Activated CD4-positive, alpha-beta T cell treated with anti-CD3 and anti-CD28 coated beads, Interleukin-2, amount 50 U/mL, for 4 hours (primary cell): ENCODE results near the gene TJAP1.
"Not testable (repeated sequence)": the region's sequence is repeated elsewhere in the genome, so short reads cannot be mapped to it uniquely, and the experiment has no call there.

Experiments used
- DNase-seq, 2 experiments: peaks; one replicate each; pipeline ENCODE4 v3.0.0-alpha.2; 2020

TJAP1 gene

DNA sequence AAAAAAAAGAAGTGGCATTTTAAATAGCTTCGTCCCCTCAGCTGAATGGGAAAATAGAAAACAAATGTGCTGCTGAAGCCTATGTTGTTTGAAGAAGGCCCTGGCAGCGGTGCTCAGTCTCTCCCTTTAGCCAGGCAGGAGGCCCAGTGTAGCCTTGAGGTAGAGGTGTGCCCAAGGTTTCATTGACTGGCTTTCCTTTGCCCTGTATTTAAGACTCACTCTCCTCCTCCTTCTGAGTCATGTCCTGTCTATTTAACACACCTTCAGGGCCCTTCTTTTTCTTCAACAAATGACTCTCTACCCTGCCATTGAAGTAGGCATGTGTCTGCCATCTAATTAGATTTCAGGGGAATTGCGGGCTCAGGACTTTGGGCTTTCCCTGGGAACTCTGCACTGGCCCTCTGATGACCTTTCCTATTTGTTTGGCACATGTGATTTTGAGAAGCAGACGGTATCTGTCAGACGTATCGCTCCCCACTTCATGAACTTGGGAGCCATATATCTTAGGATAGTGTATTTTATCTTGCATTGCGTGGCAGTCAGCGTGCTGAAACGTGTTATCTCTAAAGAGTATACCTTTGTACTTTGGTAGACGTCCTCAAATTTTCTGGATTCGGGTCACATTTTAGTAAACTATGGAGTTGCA is 4.3 kb downstream of the TJAP1 start:
- DNase-seq, result no peak

GRCh38 chr6:43488667-43489276 is 11.4 kb downstream of the TJAP1 start:
- no peak for DNase-seq

DNA sequence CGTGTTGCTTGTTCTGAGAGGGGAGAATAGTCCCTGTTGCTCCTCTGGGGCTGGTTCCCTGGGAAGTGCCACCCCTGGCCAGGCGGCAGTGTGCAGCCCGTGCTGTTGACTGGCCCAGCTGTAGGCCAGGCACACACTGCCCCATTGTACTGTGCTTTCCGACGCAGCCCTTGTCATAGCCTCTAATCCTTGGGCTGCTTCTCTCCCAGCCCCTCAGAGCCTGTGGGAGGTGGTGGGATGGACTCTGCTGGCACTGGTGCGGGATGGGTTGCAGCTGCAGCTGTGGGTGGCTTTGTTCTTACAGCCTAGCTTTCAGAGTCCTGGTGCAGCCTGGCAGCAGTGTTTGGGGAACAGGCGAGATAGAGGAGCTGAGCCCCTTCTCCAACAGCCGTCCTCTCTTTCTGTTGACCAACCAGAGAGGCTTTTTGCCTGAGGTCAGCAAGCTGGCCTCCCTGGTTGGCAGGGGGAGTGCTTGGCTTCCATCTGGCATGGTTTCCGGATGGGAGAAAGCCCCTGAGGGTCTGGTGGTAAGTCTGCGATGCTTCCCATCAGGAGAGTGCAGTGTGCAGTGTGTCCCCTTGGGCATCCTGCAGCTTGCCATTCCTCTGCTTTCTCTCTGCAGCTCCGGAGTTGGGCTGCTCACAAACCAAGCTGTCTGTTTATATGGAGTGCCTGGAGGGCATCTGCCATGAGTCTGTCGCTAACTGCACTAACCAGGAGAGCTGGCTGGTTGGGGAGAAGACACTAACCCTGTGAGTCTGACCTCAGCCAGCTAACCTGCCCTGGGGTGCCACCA is 12.1 kb downstream of the TJAP1 start:
- DNase-seq, result no peak

DNA sequence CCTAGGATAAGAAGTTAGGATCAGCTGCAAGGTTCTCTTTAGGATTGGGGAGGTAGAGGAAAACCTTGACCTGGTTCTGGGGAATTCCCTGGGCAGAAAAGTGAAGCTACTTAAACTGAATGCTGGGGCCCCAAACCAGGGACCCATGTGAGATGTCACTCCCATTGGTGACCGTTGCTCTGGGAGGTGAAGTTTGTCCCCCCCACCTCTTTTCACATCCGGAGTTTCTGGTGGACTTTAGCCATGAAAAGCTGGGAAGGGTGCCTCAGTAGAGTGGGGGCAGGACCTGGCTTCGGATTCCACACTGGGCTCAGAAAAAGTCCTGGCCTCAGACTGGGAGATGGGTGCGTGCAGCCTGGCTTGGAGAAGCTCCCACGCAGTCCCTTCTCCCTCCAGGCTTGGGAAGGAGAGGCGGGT is 13.2 kb downstream of the TJAP1 start:
- no peak for DNase-seq

DNA sequence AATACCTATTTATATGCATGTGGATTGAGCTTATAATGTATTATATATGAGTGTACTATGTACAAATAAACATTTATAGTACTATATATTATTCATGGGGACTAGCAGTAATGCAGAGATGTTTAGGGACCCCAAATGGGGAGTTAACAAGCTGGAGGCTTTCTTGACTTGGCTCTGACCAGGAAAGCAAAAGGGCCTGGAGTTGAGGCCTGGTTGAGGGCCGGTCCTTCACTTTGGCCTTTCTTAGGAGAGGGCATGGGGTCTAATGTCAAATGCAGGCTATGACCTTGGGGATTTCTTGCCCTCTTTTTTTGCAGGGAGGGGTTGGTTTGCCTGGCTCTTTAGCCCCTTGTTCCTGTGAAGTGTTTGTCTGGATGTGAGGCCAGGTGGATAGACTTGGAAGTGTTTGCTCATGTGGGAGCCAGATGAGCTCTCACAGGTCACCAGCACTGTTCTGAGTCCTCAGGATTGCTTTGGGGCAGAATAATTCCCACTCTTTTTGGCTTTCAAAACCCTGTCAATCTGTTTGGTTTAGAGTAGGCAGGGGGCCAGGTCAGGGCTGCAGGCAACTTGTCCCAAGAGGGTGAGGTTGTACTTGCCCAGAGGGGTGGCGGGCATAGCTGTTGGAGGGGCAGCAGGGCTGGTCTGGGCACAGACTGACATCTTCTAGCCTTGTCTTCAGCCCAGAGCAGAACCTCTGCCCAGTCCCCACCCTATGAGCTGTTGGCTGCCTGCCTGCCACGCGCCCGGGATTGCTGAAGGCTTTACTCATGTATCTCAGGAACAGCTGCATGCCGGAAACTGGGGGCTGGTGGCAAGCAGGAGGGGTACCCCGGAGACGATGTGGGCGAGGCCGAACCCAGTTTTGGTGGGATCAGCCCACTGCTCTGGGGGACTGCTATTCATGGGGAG is 14.6 kb downstream of the TJAP1 start:
- DNase-seq, result no peak

DNA sequence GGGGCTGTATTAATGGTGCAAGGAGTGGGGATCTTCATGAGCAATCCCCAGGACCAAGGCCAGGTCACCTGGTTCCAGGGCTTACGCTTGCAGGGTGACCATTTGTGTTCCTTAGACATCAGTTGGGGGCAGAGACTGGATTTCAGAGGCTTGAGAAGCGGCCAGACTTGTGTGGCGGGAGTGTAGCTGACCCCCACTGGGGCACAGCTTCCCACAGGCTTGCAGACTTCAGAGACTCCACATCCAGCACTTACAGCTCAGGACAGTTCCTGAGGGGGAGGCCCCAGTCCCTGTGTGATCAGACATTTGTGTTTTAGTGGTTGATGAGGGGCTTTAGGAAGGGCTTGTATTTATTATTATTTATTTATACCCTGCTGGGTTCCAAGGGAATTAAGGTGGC is 15.3 kb downstream of the TJAP1 start:
- DNase-seq, result no peak

- DNase-seq, result no peak
Observed at GRCh38 chr6:43493230-43493629, 15.9 kb downstream of the TJAP1 start.

GRCh38 chr6:43493833-43494232 is 16.5 kb downstream of the TJAP1 start:
- no peak for DNase-seq

DNA sequence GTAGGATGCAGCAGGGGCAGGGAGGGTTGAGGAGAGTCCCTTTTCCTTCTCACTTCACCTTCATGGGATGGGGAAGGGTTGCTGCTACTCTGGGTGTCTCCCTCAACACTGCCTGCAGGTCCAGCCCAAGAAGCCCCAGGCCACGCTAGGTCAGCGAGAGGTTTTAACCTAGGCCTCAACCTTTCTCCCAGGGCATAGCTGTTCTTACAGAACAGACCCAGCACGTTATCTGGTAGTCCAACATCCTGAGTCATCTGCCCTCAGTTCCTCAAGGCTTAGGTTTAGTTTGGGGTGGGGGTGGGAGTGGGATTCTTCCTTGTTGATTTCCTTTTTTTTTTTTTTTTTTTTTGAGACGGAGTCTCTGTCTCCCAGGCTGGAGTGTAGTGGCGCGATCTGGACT is 17.0 kb downstream of the TJAP1 start:
- DNase-seq, result no peak

DNA sequence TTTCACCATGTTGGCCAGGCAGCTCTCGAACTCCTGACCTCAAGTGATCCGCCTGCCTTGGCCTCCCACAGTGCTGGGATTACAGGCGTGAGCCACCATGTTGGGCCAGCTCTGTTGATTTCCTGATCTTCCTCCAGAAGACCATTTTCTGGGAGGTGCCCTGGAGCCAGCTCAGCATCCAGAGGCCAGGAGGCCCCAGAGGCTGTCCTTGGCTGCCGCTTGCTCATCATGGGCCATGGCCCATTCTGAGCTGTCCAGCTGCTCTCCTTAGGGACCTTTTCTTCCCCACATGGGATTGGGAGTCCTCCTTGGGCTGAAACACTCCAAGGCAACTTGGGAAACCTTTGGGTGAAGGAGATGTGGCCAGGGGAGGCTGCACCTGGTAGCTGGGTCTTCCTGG is 17.4 kb downstream of the TJAP1 start:
- no peak for DNase-seq

- no peak for DNase-seq
Observed at GRCh38 chr6:43495409-43495941, 18.1 kb downstream of the TJAP1 start.

DNA sequence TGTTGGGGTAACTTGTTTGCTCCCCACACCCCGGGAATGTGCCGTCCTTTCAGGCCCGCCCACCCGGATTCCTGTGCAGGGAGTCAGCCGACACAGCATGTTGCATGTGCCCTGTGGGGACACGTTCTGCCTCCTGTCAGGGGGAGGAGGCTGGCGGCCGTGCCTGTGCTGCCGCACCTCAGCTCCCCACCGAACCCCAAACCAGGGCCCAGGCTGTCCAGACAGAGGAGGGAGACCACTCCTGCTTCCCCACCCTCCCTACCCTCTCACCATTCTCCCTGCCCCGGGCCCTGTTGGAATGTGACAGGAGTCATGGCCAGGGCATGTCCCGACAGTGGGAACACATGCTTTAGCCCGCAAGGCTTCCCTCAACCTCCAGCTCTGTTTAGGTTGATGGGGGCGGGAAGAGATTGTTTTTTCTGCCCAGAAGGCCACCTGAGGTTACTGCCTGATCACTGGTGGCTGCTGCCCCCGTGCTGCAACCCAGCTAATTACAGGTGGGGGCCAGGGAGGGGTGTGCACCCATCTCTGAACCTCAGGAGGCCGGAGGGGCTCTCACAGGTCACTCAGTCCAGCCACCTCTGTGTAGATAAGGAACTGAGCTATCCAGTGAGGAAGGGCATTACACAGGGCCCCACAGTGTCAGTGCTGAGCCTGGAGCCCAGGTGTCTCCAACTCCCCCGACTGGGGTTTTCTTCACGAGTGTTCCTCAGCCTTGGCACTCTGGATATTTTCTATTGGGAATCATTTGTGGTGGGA is 19.2 kb downstream of the TJAP1 start:
- no peak for DNase-seq

DNA sequence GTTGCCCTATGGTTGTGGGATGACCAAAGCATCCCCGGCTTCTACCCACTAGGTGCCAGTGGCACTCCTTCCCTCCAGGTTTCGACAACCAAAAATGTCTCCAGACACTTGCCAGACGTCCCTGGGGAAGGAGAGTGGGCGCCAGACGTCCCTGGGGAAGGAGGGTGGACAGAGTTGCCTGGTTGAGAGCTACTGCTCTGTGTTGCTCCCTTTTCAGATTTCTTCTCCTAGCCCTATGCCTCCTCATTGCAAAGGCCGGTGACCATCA is 19.7 kb downstream of the TJAP1 start:
- no peak for DNase-seq

- no peak for DNase-seq
Observed at GRCh38 chr6:43497689-43498088, 20.3 kb downstream of the TJAP1 start.

- DNase-seq, result not testable (repeated sequence)
Observed at GRCh38 chr6:43498291-43498690, 20.9 kb downstream of the TJAP1 start.

GRCh38 chr6:43499028-43499815 is 21.9 kb downstream of the TJAP1 start:
- DNase-seq, result no peak

DNA sequence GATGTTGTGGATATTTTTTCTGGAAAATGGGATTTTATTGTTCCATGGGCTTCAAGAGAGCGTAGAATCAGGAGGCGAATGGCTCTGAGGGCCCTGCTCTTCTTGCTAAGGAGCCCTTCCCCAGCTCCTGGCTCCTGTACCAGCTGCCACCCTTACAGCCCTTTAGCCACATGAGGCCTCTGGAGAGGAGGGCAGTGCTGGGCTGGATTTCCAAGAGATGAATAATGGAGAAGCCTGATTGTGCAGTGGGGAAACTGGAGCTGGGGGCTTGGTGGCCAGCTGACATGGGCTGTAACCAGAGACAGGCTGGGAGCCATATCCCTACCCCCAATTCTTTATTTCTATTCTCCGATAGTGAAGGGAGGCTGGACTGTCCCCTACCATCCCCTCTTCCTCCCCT is 23.6 kb downstream of the TJAP1 start:
- DNase-seq, result no peak

DNA sequence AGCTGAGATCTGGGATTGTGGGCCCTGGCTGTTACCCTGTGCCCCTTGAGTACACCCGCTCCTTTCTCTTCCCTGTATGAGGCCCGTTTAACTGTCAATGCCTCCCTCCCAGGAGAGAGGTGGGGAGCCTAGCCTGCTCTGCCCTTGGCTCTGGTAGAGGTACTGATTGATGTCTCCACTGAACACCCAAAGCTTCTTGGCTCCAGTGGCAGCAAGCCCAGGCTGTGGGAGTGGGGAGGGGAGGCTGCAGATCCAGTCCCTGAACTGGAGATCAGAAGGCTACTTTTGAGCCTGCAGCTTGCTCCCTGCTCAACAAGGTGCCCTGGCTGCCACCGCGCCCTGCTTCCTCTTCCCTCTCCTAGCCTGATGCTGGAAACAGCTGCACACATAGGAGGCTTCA is 25.3 kb downstream of the TJAP1 start:
- no peak for DNase-seq

DNA sequence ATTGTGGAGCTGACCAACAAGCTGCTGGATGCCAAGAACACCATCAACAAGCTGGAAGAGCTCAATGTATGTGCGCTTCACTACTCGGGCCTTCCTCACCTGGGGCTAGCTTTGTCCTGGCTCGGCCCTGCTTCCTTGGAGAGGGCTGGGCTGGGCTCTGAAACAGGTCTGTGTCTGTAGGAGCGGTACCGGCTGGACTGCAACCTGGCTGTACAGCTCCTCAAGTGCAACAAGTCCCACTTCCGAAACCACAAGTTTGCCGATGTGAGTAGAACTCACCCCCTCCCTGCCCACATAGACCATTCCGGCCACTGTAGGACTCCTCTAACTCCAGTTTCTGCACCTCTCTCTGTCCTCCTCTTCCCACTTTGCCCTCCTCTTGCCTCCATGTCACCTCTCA is 26.1 kb downstream of the TJAP1 start:
- no peak for DNase-seq

DNA sequence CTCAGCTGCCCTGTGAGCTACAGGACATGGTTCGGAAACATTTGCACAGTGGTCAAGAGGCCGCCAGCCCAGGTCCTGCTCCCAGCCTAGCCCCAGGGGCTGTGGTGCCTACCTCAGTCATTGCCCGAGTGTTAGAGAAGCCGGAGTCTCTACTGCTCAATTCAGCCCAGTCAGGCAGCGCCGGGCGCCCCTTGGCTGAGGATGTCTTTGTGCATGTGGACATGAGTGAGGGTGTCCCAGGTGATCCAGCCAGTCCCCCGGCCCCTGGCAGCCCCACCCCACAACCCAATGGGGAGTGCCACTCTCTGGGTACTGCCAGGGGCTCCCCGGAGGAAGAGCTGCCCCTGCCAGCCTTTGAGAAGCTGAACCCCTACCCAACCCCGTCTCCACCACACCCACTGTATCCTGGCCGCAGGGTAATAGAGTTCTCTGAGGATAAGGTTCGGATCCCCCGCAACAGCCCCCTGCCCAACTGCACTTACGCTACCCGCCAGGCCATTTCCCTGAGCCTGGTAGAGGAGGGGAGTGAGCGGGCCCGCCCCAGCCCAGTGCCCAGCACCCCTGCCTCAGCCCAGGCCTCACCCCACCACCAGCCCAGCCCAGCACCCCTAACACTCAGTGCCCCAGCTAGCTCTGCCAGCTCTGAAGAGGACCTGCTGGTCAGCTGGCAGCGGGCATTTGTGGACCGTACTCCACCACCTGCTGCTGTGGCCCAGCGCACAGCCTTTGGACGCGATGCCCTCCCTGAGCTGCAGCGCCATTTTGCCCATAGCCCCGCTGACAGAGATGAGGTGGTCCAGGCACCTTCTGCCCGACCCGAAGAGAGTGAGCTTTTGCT is 27.6 kb downstream of the TJAP1 start:
- no peak for DNase-seq

GRCh38 chr6:43505718-43506117 is 28.3 kb downstream of the TJAP1 start:
- no peak for DNase-seq
